Stomach smooth muscle (tissue), 2 donors: ENCODE results near the gene CMPK2.

Experiments used
- H3K27ac ChIP-seq: one replicate; pipeline ENCODE4 v1.7.0; 2013; ENCODE audit warnings: mild to moderate bottlenecking, low read length, inconsistent platforms
- H3K27me3 ChIP-seq, 2 donors: one replicate each; pipeline ENCODE4 v1.7.0; 2013; ENCODE audit warnings: low read length in 2 of 2; ENCODE audit not compliant: insufficient read depth in 2 of 2, control insufficient read depth in 1 of 2
- H3K36me3 ChIP-seq, 2 donors: one replicate each; pipeline ENCODE4 v1.7.0; 2013; ENCODE audit warnings: low read length in 2 of 2; ENCODE audit not compliant: control insufficient read depth in 2 of 2, insufficient read depth in 2 of 2
- H3K4me1 ChIP-seq: one replicate; pipeline ENCODE4 v1.7.0; 2013; ENCODE audit warnings: low read length; ENCODE audit not compliant: control insufficient read depth, insufficient read depth
- H3K4me3 ChIP-seq, 2 donors: one replicate each; pipeline ENCODE4 v1.7.0; 2013; ENCODE audit warnings: low read length in 2 of 2
- H3K9ac ChIP-seq, 2 donors: one replicate each; pipeline ENCODE4 v1.7.0; 2013; ENCODE audit warnings: low read length in 2 of 2, mild to moderate bottlenecking in 1 of 2
- H3K9me3 ChIP-seq, 2 donors: one replicate each; pipeline ENCODE4 v1.7.0; 2013; ENCODE audit warnings: low read length in 2 of 2; ENCODE audit not compliant: control insufficient read depth in 2 of 2
- donor health status: healthy.
- donor health status: Pancreatic carcinoma.

CMPK2 gene, protein sequence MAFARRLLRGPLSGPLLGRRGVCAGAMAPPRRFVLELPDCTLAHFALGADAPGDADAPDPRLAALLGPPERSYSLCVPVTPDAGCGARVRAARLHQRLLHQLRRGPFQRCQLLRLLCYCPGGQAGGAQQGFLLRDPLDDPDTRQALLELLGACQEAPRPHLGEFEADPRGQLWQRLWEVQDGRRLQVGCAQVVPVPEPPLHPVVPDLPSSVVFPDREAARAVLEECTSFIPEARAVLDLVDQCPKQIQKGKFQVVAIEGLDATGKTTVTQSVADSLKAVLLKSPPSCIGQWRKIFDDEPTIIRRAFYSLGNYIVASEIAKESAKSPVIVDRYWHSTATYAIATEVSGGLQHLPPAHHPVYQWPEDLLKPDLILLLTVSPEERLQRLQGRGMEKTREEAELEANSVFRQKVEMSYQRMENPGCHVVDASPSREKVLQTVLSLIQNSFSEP

DNA sequence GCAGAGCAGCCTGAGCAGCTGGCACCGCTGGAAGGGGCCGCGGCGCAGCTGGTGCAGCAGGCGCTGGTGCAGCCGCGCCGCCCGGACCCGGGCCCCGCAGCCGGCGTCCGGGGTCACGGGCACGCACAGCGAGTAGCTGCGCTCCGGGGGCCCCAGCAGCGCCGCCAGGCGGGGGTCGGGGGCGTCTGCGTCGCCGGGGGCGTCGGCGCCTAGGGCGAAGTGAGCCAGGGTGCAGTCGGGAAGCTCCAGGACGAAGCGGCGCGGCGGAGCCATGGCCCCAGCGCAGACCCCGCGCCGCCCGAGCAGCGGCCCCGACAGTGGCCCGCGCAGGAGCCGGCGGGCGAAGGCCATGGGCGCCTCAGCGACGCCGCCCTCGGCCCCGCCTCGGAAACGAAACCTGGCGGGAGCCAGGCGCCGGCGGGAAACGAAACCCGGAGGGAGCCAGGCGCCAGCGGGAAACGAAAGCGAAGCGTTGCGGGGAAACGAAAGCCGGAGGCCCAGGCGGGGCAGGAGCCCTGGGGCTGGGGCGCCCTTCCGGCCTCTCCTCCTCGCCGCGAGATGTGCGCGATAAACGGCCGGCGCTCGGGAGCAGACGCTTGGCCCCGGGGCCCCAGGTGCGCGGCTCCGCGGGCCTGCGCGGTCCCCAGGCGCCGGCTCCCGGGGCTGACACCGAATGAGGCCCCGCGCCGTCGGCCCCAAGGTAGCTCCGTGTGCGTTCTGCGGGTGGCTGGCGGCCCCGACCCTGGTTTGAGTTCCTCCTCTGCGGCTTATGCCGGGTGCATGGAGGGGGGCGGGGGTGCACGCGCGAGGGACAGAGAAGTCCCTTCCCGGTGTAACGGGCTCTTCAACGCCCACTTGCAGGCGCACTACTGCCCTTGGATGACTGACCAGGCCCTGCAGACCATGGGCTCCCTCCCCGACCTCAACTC, at the start of gene CMPK2:
Gene CMPK2 (minus strand): TSS at position 562 of the 929 bp plus-strand sequence. CDS start 211 bp downstream, at position 351.
- Histone ChIP-seq H3K27me3 (no peaks in the 10 kb centered on the region), H3K27ac (peak within 1 kb of the TSS; percentile 46), H3K9ac (peak within 1 kb of the TSS; percentile 64 to 70)

DNA sequence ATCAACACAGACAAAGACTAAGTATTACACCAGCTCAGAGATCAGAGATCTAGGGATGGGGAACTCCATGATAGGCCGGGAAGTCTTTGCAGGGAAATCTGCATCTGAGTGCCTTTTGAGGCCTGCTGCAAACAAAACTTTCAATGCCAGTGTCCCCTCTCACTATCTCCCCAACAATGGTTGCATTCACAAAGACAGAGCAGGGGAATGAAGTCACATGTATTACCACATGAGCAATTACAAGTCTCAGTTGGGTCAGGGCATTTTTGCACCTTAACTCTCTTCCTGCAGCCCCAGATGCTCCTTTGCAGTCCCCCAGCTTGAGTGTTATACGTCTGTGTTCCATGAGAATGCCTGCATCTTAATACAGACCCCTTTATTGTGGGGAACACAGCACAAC, 49.7 kb upstream of the CMPK2 start:
- H3K4me1 ChIP-seq = peaks cover 12% of the 10 kb centered on the region
- peaks cover 0 to 4% of the 10 kb centered on the region in 2 donors for H3K27me3 ChIP-seq
- no peak overlapping the region for H3K4me3 ChIP-seq
- no peaks in the 10 kb centered on the region for H3K9me3 ChIP-seq
- no peak overlapping the region for H3K27ac ChIP-seq
- no peaks in the 10 kb centered on the region for H3K36me3 ChIP-seq
- H3K9ac ChIP-seq = no peak overlapping the region

More for the DNA sequence above, at the start of gene CMPK2:
- Histone ChIP-seq H3K4me3 (peak within 1 kb of the TSS; percentile 66 to 84), H3K36me3 (peaks cover 0 to under 1% of the 10 kb centered on the region in 2 donors), H3K9me3 (no peaks in the 10 kb centered on the region), H3K4me1 (peaks cover 23% of the 10 kb centered on the region)

DNA sequence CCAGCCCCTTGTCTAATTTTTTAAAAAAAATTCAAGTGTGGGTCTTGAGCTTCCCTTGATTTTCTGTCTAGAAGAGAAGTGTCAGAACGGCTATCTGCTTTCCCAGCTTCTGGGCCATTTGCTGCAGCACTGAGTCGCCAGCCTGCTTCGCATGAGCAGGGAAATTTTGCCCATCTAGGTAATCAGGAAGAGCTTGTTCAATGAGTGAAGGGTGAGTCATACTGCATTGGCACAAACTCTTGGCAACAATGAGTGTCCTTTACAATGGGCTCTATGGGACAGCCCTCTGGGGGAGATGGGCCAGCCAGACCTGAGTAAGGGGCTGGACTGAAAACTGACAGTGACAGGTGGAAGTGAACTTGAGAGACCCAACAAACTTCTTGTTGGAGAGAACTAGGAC, 49.1 kb upstream of the CMPK2 start:
- H3K4me1 ChIP-seq = peaks cover 12% of the 10 kb centered on the region
- H3K27me3 ChIP-seq = peaks cover 0 to 4% of the 10 kb centered on the region in 2 donors
- H3K4me3 ChIP-seq = no peak overlapping the region
- H3K36me3 ChIP-seq = no peaks in the 10 kb centered on the region
- no peak overlapping the region for H3K27ac ChIP-seq
- no peaks in the 10 kb centered on the region for H3K9me3 ChIP-seq
- H3K9ac ChIP-seq = no peak overlapping the region

DNA sequence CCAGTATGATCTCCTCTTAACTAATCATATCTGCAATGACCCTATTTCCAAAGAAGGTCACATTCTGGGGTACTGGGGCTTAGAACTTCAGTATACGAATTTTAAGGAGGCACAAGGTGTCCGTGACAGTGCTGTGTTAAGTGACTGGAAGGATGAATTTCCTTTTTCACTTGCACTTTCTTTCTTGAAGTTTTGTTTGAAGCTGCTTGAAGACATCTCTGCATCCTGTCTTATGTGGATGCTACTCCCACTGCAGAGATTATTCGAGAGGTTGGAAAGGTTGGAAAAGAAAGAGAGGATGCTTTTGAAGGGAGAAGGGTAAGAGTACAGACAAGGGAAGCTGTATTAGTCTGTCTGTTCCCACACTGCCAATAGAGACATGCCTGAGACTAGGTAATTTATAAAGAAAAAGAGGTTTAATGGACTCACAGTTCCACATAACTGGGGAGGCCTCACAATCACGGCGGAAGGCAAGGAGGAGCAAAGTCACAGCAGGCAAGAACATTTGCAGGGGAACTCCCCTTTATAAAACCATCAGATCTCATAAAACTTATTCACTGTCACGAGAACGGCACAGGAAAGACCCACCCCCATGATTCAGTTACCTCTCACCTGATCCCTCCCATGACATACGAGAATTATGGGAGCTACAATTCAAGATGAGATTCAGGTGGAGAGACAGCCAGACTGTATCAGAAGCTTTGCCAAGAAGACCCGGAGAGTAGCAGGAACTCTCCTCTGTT, 47.9 kb upstream of the CMPK2 start:
- Histone ChIP-seq H3K27ac (no peak overlapping the region), H3K9ac (no peak overlapping the region), H3K36me3 (no peaks in the 10 kb centered on the region), H3K4me1 (peaks cover 9% of the 10 kb centered on the region), H3K27me3 (peaks cover 0 to 4% of the 10 kb centered on the region in 2 donors), H3K9me3 (no peaks in the 10 kb centered on the region), H3K4me3 (no peak overlapping the region)

DNA sequence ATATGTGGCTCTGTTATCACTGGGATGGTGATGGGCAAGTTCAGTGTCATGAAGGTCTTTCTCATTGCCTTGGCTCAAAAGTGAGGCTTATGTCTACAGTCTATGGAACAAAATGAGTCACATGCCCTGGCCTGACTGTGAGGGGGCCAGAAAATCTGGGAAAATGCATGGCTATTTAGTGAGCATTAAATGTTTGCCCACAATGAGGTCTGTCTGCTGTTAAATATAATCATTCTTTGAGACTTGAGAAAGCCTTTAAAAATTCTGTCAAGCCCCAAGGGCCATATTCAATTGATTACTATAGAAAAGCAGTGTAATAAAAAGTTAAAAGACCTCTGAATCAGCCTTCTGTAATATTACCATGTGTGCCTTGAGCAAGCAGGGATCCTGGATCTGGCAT, 46.0 kb upstream of the CMPK2 start:
- H3K9ac ChIP-seq = no peak overlapping the region
- no peak overlapping the region for H3K4me3 ChIP-seq
- no peaks in the 10 kb centered on the region for H3K4me1 ChIP-seq
- H3K27ac ChIP-seq = no peak overlapping the region
- no peaks in the 10 kb centered on the region for H3K9me3 ChIP-seq
- H3K36me3 ChIP-seq = no peaks in the 10 kb centered on the region
- H3K27me3 ChIP-seq = peaks cover 0 to 4% of the 10 kb centered on the region in 2 donors

DNA sequence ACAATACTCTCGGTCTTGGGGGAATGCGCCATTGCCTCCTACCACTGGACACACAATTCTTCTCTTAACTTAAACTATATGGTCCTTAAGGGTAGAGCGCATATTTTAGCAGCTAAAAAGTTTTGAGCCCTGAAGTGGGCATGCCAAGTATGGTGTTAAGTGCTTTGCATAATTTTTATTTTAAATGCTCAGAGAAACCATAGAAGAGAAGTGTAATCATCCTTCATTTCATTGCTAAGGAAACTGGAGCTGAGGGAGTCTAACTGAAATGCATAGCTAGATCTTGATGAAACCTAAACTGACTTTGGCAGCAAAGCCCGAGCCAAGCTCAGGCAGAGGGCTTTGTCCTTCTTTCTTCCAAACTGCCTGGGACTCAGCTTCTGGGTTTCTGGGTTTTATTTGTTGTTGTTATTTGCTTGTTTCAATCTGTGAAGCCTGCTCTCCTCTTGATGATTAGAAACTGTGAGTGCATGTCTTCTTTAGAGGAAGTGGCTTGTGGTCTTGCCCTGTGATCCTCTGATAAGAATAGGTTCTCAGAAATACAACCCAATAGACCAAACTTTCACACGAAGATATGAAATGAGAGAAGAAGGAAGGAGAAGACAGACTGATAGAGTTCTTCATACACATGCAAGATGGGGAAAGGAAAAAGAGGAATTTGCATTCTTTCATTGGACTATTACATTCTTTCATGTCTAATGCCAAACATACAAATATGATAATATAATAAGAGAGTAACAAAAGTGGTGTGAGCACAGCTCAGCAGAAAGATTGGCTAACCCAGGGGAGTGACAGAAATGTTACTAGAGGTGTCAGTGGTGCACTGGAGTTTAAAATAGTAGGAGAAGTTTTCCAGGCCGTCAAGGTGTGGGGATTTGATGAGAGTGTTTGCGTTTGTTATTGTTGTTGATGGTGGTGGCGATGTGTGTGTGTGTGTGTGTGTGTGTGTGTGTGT, 44.0 kb upstream of the CMPK2 start:
- H3K9me3 ChIP-seq = no peaks in the 10 kb centered on the region
- H3K4me3 ChIP-seq = no peak overlapping the region
- no peak overlapping the region for H3K9ac ChIP-seq
- no peaks in the 10 kb centered on the region for H3K4me1 ChIP-seq
- peaks cover 0 to 5% of the 10 kb centered on the region in 2 donors for H3K27me3 ChIP-seq
- no peak overlapping the region for H3K27ac ChIP-seq
- H3K36me3 ChIP-seq = no peaks in the 10 kb centered on the region

DNA sequence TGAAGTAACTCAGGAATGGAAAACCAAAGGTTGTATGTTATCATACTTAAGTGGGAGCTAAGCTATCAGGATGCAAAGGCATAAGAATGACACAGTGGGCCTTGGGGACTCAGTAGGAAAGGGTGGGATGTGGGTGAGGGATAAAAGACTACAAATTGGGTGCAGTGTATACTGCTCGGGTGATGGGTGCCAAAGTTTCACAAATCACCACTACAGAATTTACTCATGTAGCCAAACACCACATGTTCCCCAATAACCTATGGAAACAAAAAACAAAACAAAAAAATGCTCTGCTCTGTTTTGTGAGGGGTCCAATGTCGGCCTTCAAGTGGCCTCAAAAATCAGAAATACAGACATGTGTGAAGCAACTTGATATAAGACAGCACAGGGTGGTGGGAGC, 42.6 kb upstream of the CMPK2 start:
- Histone ChIP-seq H3K27me3 (peaks cover 0 to 5% of the 10 kb centered on the region in 2 donors), H3K4me3 (no peak overlapping the region), H3K36me3 (no peaks in the 10 kb centered on the region), H3K27ac (no peak overlapping the region), H3K9ac (no peak overlapping the region), H3K4me1 (no peaks in the 10 kb centered on the region), H3K9me3 (no peaks in the 10 kb centered on the region)

DNA sequence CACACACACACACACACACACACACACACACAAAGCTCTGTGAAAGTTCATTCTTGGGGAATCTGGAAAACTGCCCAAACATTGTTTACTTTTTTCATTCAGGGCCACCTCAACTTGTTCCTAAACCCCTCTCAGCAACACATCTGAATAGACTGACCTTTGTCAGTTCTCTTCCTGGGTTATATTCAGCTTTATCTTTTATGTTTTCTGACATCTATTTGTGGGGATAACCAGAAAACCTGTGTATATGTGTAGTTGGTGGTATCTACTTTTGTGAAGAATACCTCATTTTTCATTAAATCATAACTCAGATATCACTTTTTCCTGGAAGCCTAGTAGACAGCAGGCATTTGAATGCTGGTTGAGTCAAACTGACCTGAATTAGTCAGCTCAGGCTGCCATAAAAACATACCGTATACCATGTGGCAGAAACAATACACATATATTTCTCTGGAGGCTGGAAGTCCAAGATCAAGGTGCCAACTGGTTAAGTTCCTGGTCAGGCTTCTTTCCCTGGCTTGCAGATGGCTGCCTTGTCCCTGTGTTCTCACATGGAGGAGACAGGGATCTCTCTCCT, 40.5 kb upstream of the CMPK2 start:
- H3K4me3 ChIP-seq = no peak overlapping the region

DNA sequence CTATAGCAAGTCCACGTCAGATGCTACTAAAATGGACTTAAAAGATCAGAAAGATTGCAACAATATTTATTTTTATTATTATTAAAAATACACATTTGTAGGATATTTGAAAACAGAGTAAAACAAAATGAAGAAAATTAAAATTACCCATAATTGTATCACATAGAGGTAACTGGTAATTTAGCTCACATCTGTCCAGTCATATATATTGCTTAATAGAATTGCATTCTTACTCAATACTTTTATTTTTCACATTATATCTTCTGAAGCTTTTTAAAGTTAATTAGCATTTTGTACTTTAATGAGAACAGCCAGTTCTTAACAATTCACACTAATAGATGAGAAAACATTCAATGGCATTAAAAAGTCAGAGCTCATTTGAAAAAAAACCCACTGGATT, 40.0 kb upstream of the CMPK2 start:
- H3K9ac ChIP-seq = no peak overlapping the region
- no peaks in the 10 kb centered on the region for H3K4me1 ChIP-seq
- no peak overlapping the region for H3K4me3 ChIP-seq
- no peak overlapping the region for H3K27ac ChIP-seq
- no peaks in the 10 kb centered on the region for H3K36me3 ChIP-seq
- H3K27me3 ChIP-seq = peaks cover 0 to 2% of the 10 kb centered on the region in 2 donors
- H3K9me3 ChIP-seq = no peaks in the 10 kb centered on the region

More for the DNA sequence above, 40.5 kb upstream of the CMPK2 start:
- Histone ChIP-seq H3K36me3 (no peaks in the 10 kb centered on the region), H3K9ac (no peak overlapping the region), H3K27me3 (peaks cover 0 to 5% of the 10 kb centered on the region in 2 donors), H3K27ac (no peak overlapping the region), H3K9me3 (no peaks in the 10 kb centered on the region), H3K4me1 (no peaks in the 10 kb centered on the region)
